ENCODE measurements around the gene USPL1.
"Not testable (repeated sequence)": the region's sequence is repeated elsewhere in the genome, so short reads cannot be mapped to it uniquely, and the experiment has no call there.

Gene USPL1

GRCh38 chr13:30587739-30588138, 30.0 kb upstream of the USPL1 start:
- no peak for DNase-seq (ENCODE audit: low read depth, low spot score)
- H3K4me3 ChIP-seq (ENCODE audit: low read depth, low read length) = no peak overlapping the region
- TF ChIP-seq, protein P1, sequence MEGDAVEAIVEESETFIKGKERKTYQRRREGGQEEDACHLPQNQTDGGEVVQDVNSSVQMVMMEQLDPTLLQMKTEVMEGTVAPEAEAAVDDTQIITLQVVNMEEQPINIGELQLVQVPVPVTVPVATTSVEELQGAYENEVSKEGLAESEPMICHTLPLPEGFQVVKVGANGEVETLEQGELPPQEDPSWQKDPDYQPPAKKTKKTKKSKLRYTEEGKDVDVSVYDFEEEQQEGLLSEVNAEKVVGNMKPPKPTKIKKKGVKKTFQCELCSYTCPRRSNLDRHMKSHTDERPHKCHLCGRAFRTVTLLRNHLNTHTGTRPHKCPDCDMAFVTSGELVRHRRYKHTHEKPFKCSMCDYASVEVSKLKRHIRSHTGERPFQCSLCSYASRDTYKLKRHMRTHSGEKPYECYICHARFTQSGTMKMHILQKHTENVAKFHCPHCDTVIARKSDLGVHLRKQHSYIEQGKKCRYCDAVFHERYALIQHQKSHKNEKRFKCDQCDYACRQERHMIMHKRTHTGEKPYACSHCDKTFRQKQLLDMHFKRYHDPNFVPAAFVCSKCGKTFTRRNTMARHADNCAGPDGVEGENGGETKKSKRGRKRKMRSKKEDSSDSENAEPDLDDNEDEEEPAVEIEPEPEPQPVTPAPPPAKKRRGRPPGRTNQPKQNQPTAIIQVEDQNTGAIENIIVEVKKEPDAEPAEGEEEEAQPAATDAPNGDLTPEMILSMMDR (IDR thresholded peaks at IDR 0.05; ENCODE audit: insufficient read depth, low read length, missing control alignments) = no peak
- CTCF ChIA-PET = no interaction called here
- POLR2A ChIA-PET = no interaction called here

DNA sequence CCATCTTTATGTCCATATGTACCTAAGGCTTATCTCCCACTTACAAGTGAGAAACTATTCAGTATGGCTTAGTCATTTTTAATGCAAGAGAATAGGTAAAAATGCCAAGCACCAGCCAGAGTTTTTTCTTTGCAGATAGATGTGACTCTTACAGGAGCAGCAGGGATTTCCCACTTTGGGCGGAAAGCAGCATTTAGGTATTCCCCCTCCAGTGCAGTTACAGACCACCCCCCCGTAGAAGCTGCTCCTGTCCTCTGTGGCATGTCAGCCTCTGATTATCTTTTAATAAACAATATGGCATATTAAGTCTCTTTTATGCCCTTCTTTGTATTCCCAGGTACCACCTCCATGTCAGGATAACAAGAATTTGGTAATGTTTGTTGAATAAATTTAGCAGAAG, 24.7 kb upstream of the USPL1 start:
- TF ChIP-seq, protein P1 (IDR thresholded peaks at IDR 0.05; ENCODE audit: insufficient read depth, low read length, missing control alignments) = no peak
- no peak overlapping the region for H3K4me3 ChIP-seq (ENCODE audit: low read depth, low read length)
- POLR2A ChIA-PET = no interaction called here
- CTCF ChIA-PET = no interaction called here
- DNase-seq (ENCODE audit: low read depth, low spot score) = no peak

GRCh38 chr13:30600496-30600895, 17.2 kb upstream of the USPL1 start:
- ChIA-PET POLR2A (no interaction called here), CTCF (interaction anchor here (1.1 kb wide), 1 partner anchor 13 kb away, joined by 3 read pairs; no protein-coding TSS in a partner anchor)
- TF ChIP-seq, protein P1 (IDR thresholded peaks at IDR 0.05; ENCODE audit: insufficient read depth, low read length, missing control alignments) = no peak
- DNase-seq (ENCODE audit: low read depth, low spot score) = no peak
- H3K4me3 ChIP-seq (ENCODE audit: low read depth, low read length) = no peak overlapping the region

- CTCF ChIA-PET = no interaction called here
- POLR2A ChIA-PET = no interaction called here
- DNase-seq (ENCODE audit: low read depth, low spot score) = no peak
- no peak overlapping the region for H3K4me3 ChIP-seq (ENCODE audit: low read depth, low read length)
- TF ChIP-seq, protein P1 (IDR thresholded peaks at IDR 0.05; ENCODE audit: insufficient read depth, low read length, missing control alignments) = no peak
These were observed 15.9 kb upstream of the USPL1 start for GRCh38 chr13:30601836-30602235.

- CTCF ChIA-PET = interaction anchor here (1.0 kb wide), 1 partner anchor 116 kb away, joined by 3 read pairs; no protein-coding TSS in a partner anchor
- H3K4me3 ChIP-seq (ENCODE audit: low read depth, low read length) = no peak overlapping the region
- TF ChIP-seq, protein P1 (IDR thresholded peaks at IDR 0.05; ENCODE audit: insufficient read depth, low read length, missing control alignments) = no peak
- no peak for DNase-seq (ENCODE audit: low read depth, low spot score)
- POLR2A ChIA-PET = no interaction called here
These were observed 12.7 kb upstream of the USPL1 start for GRCh38 chr13:30605052-30605451.

DNA sequence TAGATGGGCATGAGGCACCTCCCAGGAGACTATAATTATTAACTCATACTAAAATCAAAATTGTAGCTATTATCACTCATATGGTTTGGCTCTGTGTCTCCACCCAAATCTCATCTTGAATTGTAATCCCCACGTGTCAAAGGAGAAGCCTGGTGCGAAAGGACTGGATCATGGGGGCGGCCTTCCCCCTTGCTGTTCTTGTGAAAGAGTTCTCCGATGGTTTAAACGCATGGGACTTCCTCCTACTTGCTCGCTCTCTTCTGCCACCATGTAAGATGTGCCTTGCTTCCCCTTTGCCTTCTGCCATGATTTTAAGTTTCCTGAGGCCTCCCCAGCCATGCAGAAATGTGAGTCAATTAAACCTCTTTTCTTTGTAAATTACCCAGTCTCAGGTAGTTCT, 10.5 kb upstream of the USPL1 start:
- DNase-seq (ENCODE audit: low read depth, low spot score); H3K4me3 ChIP-seq (ENCODE audit: low read depth, low read length); POLR2A ChIA-PET: not testable (repeated sequence)
- CTCF ChIA-PET = interaction anchor here (1.2 to 2.4 kb wide), 2 partner anchors 26 to 475 kb away, joined by 4 to 6 read pairs; no protein-coding TSS in a partner anchor

GRCh38 chr13:30607908-30608307, 9.8 kb upstream of the USPL1 start:
- CTCF ChIA-PET = interaction anchor here (0.7 to 2.4 kb wide), 2 partner anchors 10 to 475 kb away, joined by 3 to 6 read pairs; no protein-coding TSS in a partner anchor
- H3K4me3 ChIP-seq (ENCODE audit: low read depth, low read length) = no peak overlapping the region
- no peak for DNase-seq (ENCODE audit: low read depth, low spot score)
- POLR2A ChIA-PET = interaction anchor here (1.1 kb wide), 1 partner anchor 9 kb away, joined by 5 read pairs; no protein-coding TSS in a partner anchor
- TF ChIP-seq, protein P1 (IDR thresholded peaks at IDR 0.05; ENCODE audit: insufficient read depth, low read length, missing control alignments) = no peak

All from AG04449 (cell line).